GM19023 (cell line): ENCODE results near the gene TIPARP.

Experiments used
- ATAC-seq: cut with Tn5 transposase; IDR thresholded peaks from one replicate; pipeline ENCODE4 v1.9.1; 2021; ENCODE audit warnings: mild to moderate bottlenecking, moderate library complexity; ENCODE audit not compliant: unreplicated experiment

TIPARP gene

GRCh38 chr3:156675830-156676767 lies 1.7 kb downstream of the TIPARP start:
- ATAC-seq: no peak

DNA sequence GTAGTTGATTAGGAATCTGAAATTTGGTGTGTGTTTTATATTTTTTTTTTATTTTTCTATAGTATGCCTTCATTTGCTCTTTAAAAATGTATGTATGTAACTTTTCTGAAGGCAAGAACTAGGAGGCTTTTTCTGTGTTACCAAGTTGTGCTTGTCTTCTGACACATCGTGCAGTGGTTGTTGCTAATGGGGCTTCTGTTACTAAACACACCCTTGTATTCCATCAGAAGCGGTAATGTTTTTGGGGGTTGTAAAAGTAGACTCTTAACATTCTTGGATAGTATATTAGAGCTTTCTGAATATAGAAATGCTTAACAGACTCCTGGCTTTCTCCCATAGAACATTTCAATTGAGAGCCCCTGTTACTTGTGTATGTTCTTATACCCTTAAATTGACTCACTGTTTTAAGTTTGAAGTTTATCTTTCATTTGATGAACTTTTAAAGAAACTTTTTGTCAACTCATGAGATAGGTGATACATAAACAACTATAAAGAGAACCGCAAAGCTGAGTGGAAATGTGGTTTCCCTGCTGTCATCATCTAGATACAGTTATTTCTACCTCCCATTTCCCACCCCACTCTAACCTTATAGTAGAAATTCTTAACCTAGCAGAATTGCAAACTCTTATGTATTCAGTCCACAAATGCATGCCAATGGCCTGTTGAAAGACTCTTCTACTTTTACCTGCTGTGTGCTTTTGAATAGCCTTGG lies 2.5 kb downstream of the TIPARP start:
- ATAC-seq: no peak

GRCh38 chr3:156677536-156677935 lies 3.1 kb downstream of the TIPARP start:
- no peak for ATAC-seq

GRCh38 chr3:156678197-156678596 lies 3.8 kb downstream of the TIPARP start:
- no peak for ATAC-seq

GRCh38 chr3:156680243-156680914 lies 6.0 kb downstream of the TIPARP start:
- ATAC-seq: no peak

DNA sequence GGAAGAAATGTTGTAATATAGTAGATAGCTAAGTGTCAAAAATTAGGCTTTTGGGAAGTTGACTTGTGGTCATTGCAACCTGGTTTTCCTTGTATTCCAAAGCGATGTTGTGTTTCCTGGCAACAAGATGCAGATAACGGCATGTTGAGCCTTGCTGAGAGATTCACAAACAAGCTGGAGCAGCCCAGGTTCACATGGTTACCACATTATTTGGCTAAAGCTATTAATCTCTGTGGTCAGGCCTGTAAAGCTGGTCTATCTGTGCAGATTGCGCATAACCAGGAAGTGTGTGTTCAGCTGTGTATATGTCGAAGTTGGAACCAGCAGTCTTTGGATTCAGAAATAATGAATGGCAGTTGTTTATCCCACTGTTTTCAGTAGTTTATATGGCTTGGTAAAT lies 6.6 kb downstream of the TIPARP start:
- peak; percentile 73 for ATAC-seq

DNA sequence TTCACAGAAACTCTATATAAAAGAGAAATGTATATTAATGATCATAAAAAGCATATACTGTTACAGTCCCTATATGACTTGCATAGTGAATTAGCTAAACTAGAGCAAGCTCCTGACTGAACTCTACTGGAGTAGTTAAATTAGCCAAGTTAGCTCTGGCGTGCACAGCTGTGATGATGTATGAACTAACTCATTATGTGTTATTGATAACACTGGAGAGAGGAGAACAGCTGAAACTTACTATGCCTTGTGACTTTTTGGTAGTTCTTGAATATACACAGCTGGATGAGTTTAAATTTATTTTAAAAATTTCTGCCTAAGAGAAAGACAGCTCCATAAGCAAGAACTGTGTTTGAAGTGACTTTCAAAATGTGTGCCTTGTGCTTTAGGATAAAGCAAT lies 8.1 kb downstream of the TIPARP start:
- ATAC-seq: no peak

- no peak for ATAC-seq
Measured at GRCh38 chr3:156682963-156683362, 8.6 kb downstream of the TIPARP start.

DNA sequence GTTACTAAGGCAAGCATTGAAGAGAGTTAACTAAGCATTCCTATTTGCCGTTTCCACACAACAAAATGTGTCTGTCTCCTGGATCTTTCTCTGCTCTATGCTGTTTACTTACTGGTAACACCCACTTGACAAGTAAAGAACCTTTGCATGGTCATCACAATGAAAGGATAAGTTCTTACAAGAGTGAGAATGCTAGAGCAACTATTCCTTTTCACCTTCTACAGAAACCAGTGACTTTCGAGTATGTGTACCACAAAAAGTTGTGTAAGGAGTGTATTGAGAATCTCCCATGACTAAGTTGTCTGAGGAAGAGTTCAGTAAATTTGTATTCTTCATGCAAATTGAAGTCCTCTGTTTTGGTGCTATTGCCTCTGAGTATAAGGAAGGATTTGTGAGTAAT lies 10.8 kb downstream of the TIPARP start:
- ATAC-seq: no peak

DNA sequence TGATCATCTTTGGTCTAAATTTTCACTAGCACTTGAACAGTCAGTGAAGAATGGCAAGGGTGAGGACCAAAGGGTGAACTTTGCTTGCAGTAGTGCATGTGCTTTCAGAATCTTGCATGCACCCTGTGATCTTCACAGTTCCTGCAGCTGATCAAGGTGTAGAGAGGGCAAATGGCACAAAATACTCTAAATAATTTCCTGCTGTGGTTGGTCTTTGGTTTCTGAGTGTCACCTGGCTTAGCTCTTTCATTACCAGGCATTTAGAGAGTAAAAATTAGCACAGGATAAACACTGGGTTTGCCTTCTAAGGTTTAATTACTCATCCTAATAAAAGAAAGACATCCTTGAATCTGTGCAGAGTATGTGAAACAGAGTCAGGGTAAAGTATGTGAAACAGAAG lies 11.4 kb downstream of the TIPARP start:
- ATAC-seq: peak; percentile 38

DNA sequence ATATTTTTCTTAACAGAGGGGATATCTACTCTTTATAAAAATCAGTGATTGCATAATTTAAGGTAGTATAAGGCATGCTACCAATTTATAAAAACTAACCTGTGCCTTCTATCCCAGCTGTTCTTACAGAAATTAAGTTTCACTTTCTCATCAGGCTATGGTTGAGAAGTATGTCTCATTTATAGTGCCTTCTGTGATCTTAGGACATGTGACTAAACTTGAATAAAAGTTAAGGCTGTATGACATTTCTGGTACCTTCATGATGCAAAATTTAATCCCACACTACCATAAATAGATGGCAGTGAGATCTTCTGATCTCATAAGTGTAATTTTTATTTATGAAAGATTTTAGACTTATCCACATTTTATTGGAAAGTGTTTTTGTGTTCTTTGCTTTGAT lies 12.6 kb downstream of the TIPARP start:
- no peak for ATAC-seq

GRCh38 chr3:156688632-156689452 lies 14.5 kb downstream of the TIPARP start:
- no peak for ATAC-seq

GRCh38 chr3:156689608-156690007 lies 15.2 kb downstream of the TIPARP start:
- ATAC-seq: no peak

DNA sequence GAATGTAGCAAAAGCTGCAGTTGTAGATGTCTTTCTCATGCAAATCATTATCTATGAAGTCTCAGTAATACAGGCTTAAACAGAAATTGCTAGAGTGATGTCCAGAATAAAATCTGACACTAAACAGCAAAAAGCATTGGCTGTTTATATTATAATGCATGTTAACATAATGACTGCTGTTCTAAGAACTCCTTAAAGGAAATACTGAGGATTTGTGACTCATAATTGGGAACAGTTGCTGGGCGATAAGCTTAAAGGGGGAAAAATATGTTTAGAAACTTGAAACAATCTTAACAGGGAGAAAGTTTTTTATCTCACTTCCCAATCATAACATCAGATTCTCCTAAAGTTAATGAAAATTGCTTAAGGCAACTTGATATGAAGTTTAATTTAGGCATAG lies 17.5 kb downstream of the TIPARP start:
- no peak for ATAC-seq

- no peak for ATAC-seq
Measured at GRCh38 chr3:156693166-156693565, 18.8 kb downstream of the TIPARP start.

GRCh38 chr3:156694536-156694935 lies 20.1 kb downstream of the TIPARP start:
- ATAC-seq: no peak

- no peak for ATAC-seq
Measured at GRCh38 chr3:156702367-156702766, 28.0 kb downstream of the TIPARP start.

DNA sequence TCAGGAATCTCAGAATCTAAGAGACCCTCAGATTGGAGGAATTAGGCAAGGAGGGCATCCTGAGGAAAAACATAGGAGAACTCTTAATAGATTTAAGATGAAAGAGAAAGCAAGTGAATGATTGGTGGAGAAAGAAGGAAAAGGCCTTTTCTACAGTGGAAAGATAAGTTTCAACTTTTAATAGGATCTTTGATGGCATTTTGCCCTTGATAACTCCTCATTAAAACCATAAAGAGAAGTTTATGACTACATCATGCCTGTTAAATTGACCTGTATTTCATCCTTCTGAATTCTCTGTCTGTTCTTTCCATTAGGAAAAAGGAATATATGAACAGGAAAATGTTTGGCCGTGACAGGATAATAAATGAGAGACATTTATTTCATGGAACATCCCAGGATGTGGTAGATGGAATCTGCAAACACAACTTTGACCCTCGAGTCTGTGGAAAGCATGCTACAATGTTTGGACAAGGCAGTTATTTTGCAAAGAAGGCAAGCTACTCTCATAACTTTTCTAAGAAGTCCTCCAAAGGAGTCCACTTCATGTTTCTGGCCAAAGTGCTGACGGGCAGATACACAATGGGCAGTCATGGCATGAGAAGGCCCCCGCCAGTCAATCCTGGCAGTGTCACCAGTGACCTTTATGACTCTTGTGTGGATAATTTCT lies 30.1 kb downstream of the TIPARP start:
- no peak for ATAC-seq

- no peak for ATAC-seq
Measured at GRCh38 chr3:156705761-156706616, 31.6 kb downstream of the TIPARP start.
